NCI-H748 (cell line): ENCODE results near the gene CHPF.

Experiments
- DNase-seq: peaks from one replicate; lab custom pipeline; 2025; ENCODE audit not compliant: unreplicated experiment; lab: John Stamatoyannopoulos, UW

The CHPF gene, protein sequence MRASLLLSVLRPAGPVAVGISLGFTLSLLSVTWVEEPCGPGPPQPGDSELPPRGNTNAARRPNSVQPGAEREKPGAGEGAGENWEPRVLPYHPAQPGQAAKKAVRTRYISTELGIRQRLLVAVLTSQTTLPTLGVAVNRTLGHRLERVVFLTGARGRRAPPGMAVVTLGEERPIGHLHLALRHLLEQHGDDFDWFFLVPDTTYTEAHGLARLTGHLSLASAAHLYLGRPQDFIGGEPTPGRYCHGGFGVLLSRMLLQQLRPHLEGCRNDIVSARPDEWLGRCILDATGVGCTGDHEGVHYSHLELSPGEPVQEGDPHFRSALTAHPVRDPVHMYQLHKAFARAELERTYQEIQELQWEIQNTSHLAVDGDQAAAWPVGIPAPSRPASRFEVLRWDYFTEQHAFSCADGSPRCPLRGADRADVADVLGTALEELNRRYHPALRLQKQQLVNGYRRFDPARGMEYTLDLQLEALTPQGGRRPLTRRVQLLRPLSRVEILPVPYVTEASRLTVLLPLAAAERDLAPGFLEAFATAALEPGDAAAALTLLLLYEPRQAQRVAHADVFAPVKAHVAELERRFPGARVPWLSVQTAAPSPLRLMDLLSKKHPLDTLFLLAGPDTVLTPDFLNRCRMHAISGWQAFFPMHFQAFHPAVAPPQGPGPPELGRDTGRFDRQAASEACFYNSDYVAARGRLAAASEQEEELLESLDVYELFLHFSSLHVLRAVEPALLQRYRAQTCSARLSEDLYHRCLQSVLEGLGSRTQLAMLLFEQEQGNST

DNA sequence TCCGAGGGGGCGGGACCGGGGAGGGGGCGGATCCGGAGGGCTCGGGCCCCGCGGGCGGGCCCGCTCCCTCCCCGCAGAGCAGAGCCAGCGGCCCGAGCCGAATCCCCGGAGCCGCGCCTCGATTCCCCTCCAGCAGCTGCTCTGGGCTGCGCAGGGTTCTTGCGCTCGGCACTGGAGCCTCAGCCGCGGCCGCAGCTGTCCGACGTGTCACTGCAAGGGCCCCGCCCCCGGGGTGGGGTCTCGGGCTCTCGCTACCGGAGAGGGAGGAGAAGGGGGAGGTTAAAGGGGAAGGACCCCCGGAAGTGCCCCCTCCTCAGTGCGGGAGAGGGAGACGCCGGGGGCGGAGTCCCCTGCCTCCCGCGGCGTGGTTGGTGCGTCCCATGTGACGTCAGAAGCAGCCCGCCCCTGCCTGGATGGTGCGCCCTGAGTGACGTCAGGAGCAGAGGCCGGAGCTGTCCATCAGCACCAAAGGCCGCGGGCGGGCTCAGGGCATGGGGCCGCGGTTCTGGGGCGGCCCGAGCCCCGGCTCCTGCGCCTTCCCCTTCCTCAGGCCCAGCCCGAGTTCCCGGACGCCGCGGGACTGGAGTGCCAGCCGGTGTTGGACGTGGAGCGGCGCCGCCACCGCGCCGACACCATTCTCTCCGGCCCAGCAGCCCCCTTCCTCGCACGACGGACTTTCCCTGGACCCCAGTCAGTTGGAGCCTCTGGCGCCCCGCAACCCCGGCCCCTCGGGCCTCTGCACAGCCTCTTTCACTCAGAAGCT lies at the start of gene CHPF, which contains the start of gene TMEM198:
Gene CHPF, minus strand, starts transcription at position 214 of the 763 bp plus-strand sequence. CDS start 271 bp downstream, outside the sequence.
Gene TMEM198, plus strand, starts transcription at position 433 of the 763 bp plus-strand sequence. CDS start 700 bp downstream, outside the sequence.
- peak; percentile 99 for DNase-seq

DNA sequence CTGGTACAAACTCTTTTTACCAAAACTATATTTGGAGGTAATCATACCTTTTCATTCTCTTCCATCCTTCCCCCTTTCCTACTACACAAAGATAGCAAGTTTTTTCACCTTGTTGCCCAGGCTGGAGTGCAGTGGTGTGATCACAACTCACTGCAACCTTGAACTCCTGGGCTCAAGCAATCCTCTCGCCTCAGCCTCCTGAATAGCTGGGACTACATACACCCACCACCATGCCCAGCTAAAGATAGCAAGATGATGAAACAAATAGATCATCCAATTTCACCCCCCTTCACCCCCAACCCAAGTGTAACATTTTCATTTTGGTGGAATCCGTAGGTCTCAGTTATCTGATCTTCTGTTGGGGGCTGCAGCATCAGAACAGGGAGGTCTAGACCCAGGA lies 49.5 kb upstream of the CHPF start:
- DNase-seq: no peak

DNA sequence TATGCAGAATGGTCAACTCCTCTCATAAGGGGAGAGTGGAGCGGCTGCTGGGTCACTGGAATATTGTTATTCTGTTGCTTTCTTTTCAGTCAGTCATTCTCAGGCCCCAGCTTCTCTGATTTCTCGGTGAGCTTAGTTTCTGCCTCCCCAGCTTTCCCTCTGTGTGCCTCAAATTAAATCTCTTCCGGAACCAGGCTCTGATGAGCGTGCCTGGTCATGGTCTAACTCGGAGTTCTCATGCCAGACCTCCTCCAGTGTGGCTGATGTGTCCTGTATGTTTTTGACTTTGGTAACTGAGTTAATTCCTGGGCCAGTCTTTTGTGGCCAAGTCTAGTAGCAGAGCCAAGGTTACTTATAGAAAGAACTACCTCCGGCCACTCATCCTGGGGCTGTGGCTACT lies 49.1 kb upstream of the CHPF start:
- no peak for DNase-seq

DNA sequence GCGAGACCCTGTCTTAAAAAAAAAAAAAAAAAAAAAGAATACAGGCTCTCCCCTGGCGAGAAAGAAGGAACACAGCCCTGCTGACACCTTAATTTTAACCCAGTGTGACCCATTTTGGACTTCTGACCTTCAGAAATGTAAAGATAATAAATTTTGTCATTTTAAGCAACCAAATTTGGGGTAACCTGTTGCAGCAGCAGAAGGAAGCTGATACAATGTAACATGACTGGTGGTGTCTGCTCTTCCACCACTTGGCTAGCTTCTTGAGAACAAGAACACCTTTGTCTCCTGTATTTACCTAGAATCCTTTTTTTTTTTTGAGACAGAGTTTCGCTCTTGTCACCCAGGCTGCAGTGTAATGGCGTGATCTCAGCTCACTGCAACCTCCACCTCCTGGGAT lies 47.5 kb upstream of the CHPF start:
- DNase-seq: no peak

DNA sequence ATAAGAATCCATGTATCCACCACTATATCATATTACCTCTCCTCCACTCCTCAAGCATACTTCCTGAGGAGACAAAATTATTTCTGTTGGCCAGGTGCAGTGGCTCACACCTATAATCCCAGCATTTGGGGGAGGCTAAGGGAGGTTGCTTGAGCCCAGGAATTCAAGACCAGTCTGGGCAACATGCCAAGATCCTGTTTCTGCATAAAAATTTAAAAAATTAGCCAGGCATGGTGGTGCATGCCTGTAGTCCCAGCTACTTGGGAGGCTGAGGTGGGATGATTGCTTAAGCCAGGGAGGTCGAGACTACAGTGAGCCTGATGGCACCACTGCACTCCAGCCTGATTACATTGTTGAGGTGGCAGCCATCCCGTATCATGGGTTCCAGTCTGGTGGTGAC lies 37.7 kb upstream of the CHPF start:
- no peak for DNase-seq

DNA sequence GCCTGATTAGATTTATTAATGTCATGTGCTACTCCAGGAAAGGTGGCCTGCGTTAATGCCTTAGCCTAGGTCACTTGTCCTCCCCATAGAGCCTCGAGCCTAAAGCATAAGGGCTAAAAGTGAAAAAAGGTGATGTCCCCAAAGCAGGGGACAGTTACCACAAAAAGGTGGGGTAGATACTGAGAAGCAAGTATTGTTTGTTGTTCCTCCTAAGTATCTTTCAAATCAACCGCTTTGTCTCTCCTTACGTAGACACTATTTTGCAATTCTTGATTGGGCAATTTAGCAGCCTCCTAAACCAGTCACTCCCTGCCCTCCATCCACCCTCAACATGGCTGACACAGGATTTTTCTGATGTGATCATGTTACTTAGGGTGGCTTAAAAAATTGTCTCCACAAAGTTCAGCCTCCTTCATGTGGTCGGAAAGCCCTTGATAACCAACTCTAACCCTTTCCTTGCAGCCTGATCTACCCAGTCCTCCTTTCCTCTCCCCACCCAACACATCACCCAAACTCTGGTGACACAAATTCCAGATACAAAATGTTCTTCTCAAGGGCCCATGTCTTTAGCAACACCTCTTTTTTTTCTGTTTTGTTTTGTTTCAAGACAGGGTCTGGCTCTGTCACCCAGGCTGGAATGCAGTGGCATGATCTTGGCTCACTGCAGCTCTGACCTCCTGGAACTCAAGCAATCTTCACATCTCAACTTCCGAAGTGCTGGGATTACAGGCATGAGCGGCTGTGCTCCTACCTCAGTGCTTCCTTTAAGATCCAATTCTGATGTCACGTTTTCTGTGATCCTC lies 35.4 kb upstream of the CHPF start:
- DNase-seq: no peak

DNA sequence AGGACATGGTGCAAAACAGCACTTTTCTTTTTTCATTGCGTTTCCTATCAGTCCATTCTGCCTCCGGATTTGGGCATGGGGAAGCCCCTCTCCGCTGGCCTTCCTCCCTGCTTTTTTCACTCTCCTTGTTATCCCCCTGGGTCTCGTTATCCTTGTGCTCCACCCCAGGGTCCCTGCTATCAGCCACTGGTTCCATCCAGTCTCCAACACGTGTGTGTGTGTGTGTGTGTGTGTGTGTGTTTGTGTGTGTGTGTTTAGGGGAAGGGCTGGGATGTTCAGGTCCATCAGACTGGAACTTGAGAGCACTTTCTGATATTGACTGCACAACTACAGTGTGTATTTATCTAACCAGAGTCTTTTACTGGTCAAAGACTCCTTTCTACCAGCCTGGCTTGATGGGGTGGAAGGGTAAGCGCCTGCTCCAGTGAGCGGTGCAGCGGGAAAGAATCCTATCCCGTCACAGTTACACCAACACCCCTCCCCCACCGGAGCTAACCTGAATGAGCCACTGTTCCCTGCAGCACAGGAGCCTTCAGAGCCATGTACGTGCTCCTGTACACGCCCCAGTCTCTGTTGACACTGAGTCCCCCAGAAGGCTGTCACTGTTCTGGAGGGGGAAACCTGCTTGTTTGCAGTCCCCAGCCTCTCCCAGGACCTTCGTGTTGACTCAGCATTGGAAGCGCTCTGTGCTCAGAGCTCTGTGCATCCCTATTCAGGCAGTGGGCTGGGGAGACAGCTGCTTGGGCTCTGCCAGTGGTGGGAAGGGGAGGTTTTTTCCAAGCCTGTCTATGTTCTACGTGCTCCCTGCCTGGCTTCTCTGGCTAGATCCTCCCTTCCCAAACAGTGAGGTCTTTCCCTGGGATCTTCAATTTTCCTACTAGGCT lies 33.1 kb upstream of the CHPF start:
- DNase-seq: peak; percentile 94

DNA sequence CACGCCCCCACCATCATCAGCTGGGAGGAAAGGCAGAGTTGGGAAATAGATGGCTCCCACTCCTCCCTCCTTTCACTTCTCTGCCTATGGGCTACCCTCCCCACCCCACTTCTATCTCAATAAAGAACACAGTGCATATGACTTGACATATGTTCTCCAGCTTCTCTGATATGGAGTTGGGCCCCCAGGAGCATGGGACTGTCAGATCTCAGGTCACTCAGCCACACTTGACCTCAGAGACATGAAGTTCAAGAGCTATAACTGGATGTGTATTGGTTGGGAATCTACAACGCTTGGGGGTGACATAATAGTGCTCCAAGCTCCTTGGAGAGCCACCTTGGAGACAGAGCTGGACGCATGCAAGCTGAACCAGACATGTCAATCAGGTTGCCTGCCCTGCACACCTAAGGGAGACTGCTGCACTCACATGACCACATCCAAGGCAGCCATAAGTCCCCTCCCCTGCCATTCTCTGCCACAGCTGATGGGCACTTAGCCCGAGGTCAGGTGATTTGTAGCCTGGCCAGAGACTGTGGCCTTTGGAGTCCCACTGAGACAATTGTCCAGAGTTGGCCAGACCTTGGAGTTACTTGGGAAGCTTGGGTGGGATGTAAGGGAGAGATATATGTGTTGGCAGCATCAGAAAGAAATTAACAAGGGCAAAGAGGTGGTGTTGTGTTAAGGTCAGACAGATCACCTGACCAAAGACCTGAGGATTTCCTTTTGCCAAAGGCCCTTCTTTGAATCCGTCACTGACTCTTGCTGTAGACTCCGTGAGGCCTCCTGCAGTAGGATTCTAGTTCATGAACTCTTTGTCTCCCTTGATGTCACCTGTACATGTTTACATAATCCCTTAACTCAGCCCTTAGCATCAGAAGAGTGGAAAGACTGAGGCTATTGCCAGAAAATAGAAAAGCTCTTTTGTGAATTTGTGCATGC lies 32.2 kb upstream of the CHPF start:
- DNase-seq: peak; percentile 44

DNA sequence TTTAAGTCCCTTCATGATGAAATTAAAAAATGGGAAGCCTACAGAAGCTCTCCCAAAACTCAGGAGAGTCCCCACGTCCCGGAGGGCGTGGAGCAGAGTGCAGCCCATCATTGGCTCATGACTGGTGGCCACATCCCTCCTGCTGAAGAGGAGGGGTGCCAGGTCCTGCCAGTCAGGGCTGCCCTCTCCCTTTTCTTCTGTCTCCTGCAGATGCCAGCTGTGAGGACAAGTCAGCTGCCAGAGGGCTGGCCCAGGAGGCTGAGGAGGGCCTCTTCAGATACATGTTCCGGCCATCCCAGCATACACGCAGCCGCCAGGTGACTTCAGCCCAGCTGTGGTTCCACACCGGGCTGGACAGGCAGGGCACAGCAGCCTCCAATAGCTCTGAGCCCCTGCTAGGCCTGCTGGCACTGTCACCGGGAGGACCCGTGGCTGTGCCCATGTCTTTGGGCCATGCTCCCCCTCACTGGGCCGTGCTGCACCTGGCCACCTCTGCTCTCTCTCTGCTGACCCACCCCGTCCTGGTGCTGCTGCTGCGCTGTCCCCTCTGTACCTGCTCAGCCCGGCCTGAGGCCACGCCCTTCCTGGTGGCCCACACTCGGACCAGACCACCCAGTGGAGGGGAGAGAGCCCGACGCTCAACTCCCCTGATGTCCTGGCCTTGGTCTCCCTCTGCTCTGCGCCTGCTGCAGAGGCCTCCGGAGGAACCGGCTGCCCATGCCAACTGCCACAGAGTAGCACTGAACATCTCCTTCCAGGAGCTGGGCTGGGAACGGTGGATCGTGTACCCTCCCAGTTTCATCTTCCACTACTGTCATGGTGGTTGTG lies 31.1 kb upstream of the CHPF start:
- DNase-seq: no peak

DNA sequence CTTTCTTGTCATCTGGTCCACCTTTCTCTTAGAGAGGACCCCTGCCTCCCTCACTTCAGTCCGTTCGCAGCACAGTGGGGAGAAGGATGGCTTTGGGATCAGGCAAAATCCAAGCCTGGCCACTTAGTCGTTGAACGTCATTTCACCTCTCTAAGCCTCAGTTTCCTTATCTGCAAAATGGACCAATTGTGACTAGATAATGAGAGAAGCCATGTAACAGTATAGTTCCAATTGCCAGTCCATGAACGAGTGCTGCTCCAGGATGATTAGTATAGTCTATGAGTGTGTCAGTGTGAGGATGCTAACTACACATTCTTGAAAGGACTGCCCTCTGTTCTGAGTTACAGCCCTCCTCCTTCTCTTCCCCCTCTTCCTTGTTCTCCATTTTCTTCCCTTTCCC lies 29.6 kb upstream of the CHPF start:
- no peak for DNase-seq

DNA sequence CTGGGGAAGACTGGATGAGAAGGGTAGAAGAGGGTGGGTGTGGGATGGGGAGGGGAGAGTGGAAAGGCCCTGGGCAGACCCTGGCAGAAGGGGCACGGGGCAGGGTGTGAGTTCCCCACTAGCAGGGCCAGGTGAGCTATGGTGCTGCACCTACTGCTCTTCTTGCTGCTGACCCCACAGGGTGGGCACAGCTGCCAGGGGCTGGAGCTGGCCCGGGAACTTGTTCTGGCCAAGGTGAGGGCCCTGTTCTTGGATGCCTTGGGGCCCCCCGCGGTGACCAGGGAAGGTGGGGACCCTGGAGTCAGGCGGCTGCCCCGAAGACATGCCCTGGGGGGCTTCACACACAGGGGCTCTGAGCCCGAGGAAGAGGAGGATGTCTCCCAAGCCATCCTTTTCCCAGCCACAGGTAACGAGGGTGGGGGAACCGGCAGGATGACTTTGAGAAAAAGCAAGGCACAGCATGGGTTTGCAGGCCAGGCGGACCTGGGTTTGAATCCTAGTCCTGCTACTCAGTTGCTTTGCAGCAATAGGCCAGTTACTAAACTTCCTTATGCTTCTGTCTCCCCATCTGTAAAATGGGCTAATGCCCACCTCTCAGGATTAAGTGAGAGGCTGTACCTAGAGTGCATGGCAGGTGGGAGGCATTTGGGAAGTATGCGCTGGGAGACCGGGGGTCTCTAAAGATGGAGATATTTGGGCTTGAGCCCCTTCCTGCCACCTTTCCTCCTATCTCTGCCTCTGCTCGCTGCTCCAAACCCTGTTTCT lies 28.8 kb upstream of the CHPF start, which contains the start of gene INHA:
Gene INHA, plus strand, starts transcription at position 74 of the 765 bp plus-strand sequence. Its CDS starts 65 bp downstream, at position 139.
- no peak for DNase-seq

DNA sequence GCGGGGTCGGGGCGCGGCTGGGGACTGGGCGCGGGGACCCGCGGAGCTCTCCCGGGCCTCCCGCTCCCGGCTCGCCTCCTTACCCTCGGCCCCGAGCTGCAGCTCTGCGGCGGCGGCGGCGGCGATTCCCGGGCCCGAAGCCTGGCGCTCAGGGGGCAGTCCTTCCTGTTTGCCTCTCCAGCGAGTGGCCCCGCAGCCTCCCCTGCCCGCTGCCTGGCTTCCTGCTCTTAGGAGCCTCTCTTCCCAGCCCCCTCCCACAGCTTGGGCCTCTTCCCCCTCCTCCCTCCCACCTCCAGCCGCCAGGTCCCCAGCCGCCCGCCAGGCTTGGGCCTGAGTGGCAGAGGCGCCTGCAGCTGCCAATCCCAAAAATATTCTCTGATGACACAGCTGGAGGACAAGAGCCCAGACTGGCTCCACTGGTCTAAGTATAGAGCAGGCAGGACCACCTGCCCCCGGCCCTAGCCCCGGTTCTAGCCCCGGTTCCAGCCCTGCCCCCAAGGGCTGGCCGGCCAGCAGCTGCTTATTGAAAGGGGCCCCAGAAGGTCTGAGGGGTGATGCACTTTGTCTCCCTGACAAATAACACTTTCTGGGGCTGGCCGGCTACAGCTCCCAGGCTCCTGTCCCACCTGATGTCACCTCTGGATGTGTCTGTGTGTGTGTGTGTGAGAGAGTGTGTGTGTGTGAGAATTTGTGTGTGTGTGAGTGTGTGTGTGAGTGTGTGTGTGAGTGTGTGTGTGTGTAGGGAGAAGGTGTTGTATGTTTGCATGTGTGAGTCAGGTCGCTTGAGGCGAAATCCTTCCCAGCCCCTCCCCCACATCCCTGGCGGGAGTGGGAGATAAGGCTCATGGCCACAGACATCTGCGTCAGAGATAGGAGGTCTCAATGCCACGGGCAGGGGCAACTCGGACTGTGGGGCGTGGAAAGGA lies 28.0 kb upstream of the CHPF start, which contains the start of gene OBSL1:
Gene OBSL1, minus strand, starts transcription at position 229 of the 926 bp plus-strand sequence. CDS start 307 bp downstream, outside the sequence.
- peak; percentile 92 for DNase-seq

DNA sequence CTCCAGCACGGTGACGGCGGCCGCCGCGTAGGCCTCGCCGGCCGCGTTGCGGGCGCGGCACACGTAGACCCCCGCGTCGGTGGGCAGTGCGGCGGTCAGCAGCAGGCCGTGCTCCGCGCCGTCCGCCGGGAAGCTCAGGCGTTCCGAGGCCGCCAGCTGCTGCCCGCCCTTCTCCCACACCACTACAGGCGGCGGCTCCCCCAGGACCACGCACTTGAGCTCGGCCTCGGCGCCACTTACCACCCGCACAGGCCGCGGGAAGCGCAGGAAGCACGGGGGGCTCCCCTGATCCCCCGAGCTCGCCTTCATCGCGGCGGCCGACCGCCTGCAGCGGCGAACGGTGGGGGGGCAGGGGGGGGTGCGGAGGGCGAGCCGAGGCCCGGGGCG lies 27.3 kb upstream of the CHPF start:
- peak; percentile 46 for DNase-seq

DNA sequence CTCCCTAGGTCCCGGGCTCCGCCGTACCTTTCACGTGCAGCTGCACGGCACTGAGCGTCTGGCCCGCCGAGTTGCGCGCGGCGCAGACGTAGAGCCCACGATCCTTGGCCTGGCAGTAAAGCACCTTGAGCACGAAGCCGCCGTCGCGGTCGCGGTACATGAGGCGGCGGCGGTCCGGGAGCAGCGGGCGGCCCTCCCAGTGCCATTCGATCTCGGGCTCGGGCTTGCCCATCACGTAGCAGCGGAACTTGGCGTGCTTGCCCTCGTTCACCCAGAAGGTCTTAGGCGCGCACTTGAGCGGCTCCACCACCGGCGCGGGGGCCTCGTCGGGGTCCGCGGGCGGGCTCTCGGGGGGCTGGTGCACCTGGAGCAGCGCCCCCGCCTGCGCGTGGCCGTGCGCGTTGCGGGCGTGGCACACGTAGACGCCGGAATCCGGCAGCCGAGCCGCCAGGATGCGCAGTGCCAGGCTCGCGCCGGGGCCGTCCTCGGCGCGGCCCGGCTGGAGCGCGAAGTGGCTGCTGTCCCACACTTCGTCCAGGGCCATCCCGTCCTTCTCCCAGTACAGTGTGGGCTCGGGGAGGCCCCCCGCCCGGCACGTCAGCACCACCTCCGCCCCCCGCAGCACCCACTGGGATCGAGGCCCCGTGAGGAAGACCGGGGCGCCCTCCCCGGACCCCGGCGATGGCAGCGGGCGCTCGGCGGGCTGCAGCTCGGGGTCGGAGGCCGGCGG lies 26.8 kb upstream of the CHPF start:
- peak; percentile 68 for DNase-seq

DNA sequence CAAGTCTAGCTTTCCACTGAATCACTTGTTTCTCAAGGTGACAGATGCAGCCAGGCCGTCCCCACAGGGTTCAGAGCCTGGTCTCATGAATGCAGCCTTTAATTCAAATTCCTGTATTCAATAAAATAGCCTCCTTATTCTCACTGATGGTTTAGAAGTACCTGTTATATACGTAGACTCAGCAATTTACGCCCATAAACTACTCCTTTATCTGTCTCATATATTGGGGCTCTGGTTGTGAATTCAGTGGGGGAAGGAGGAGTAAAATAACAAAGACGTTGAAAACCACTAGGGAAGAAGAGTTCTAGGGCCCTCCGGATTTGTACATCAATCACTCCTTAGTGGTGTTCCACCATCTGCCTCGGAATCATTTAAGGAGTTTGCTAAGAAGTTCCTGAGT lies 26.0 kb upstream of the CHPF start:
- no peak for DNase-seq
